Body of pancreas (tissue), 4 donors: ENCODE results near the gene ATP5PO. TPM values are rescaled to one million over a fixed set of nuclear protein-coding genes. Genes with fewer than 3 reads are reported as not detected.

Source experiments
- ATAC-seq: fragments of 150-250 bp; one replicate; pipeline ENCODE4 v1.9.1; 2016
- DNase-seq, 4 donors: peaks; one replicate each; pipeline ENCODE4 v3.0.0-alpha.2; 2019
- H3K27ac ChIP-seq, 4 donors: fragments of 200-600 bp; sonication (generic); 1 replicate in 3 of 4; 2 replicates in 1 of 4; pipeline versions ENCODE4 v1.5.1 to v1.6.1; 2016 to 2019; ENCODE audit warnings: mild to moderate bottlenecking in 1 of 4, mixed read lengths in 1 of 4, moderate library complexity in 1 of 4
- H3K27me3 ChIP-seq, 2 donors: fragments of 200-600 bp; sonication (generic); one replicate each; pipeline ENCODE4 v1.6.0; 2016; ENCODE audit warnings: mild to moderate bottlenecking in 1 of 2
- H3K36me3 ChIP-seq, 2 donors: fragments of 200-600 bp; sonication (generic); replicated peaks in 1 of 2; 2 replicates each; pipeline ENCODE4 v1.5.1; 2016; ENCODE audit warnings: low read depth in 2 of 2; ENCODE audit not compliant: insufficient read depth in 1 of 2
- H3K4me1 ChIP-seq: fragments of 200-600 bp; sonication (generic); one replicate; pipeline ENCODE4 v1.6.0; 2016
- H3K4me3 ChIP-seq, 2 donors: fragments of 200-600 bp; sonication (generic); 1 replicate in 1 of 2; 2 replicates in 1 of 2; pipeline ENCODE4 v1.5.1; 2016 to 2019
- H3K9me3 ChIP-seq, 3 donors: fragments of 200-600 bp; sonication (generic); 1 replicate in 2 of 3; 2 replicates in 1 of 3; pipeline ENCODE4 v1.5.1; 2016
- POLR2A ChIP-seq, 3 donors: fragments of 450-650 bp; IDR thresholded peaks; one replicate each; pipeline ENCODE4 v1.6.1; 2016; ENCODE audit warnings: antibody characterized with exemption in 3 of 3, mild to moderate bottlenecking in 2 of 3
- WGBS, 2 donors: methylation state at CpG; one replicate each; pipeline ENCODE4 v1.1.5; 2017; 5-methylcytosine and 5-hydroxymethylcytosine counted together
- intact Hi-C: fragments of 100-400 bp; cut with DNase I; formaldehyde crosslinking; loops from one replicate; pipeline ENCODE4 v1.15.1; 2023
- total RNA-seq, 2 donors: library from RNA; depleted of rRNA; stranded (reverse); fragments of >200 nt; gene quantifications; one replicate each; pipeline ENCODE4 v1.1.0, GENCODE V29; 2016
- TF ChIP-seq, protein P1 (sequence below), 7 experiments: fragments of 450-650 bp in 4 of 7; fragments of 200-600 bp in 3 of 7; sonication (generic) in 3 of 7; IDR thresholded peaks; one replicate each; pipeline ENCODE4 v1.5.1; 2016 to 2019; ENCODE audit warnings: antibody characterized with exemption in 7 of 7

ATP5PO gene
- total RNA-seq, 2 donors from 2014 or later = 79.1 to 85.0 TPM

DNA sequence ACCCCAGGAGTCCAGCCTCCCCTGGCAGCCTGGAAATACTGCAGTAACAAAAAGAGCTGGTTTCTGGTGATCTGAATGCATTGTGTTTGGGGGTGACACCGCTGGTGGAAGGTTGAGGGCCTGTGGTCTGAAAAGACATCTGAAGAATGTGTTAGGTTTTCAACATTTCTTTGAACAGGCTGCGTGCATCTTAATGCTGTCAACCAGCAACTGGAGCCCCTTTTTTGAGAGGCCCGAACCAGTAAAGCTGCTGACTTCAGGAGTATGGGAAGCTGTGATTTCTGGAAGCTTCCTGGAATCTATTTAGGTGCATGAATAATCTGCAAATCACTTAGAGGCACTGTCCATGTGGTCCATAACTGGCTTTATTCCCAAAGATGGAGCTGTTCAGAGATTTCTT, 17.0 kb downstream of the ATP5PO start:
- Histone ChIP-seq H3K27me3 (no peaks in the 10 kb centered on the region), H3K9me3 (no peaks in the 10 kb centered on the region), H3K36me3 (peaks cover 0 to 8% of the 10 kb centered on the region in 2 donors), H3K27ac (peak overlapping the region in 1 of 4 donors; percentile 54), H3K4me3 (no peak overlapping the region), H3K4me1 (peaks cover 7% of the 10 kb centered on the region)
- no peak for DNase-seq
- intact Hi-C loops = no loop called here
- TF ChIP-seq, protein P1, sequence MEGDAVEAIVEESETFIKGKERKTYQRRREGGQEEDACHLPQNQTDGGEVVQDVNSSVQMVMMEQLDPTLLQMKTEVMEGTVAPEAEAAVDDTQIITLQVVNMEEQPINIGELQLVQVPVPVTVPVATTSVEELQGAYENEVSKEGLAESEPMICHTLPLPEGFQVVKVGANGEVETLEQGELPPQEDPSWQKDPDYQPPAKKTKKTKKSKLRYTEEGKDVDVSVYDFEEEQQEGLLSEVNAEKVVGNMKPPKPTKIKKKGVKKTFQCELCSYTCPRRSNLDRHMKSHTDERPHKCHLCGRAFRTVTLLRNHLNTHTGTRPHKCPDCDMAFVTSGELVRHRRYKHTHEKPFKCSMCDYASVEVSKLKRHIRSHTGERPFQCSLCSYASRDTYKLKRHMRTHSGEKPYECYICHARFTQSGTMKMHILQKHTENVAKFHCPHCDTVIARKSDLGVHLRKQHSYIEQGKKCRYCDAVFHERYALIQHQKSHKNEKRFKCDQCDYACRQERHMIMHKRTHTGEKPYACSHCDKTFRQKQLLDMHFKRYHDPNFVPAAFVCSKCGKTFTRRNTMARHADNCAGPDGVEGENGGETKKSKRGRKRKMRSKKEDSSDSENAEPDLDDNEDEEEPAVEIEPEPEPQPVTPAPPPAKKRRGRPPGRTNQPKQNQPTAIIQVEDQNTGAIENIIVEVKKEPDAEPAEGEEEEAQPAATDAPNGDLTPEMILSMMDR (IDR thresholded peaks at IDR 0.05) = no peak
- no peak for TF ChIP-seq POLR2A (IDR thresholded peaks at IDR 0.05)
- 89 to 93% methylated on average over 3 of the region's 3 CpGs for WGBS, 2 donors
- no peak for ATAC-seq

DNA sequence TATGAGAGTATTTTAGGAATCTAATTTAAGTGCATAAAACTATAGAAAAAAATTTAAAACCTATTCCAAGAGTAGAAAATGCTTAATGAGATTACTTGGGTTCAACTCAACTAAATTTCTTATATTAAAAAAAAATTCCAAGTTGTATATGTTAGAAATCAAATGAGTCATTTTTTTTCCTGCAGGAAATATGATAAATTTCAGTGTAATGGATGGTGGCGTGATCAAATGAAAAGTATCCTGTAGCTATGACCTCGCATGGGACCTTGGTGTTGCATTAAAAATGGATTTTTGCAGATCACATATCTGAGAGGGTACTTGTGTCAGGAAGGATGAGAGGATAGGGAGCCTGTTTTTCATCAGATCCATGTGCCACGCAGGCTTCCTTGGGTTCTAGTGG, 17.9 kb downstream of the ATP5PO start:
- Histone ChIP-seq H3K36me3 (peaks cover 0 to 5% of the 10 kb centered on the region in 2 donors), H3K4me1 (peaks cover 7% of the 10 kb centered on the region), H3K27me3 (no peaks in the 10 kb centered on the region), H3K4me3 (no peak overlapping the region), H3K9me3 (no peaks in the 10 kb centered on the region), H3K27ac (no peak overlapping the region)
- ATAC-seq (no peak), DNase-seq (no peak)
- WGBS, 2 donors = 90 to 93% methylated on average over 3 of the region's 3 CpGs
- TF ChIP-seq, protein P1 (IDR thresholded peaks at IDR 0.05) = no peak
- TF ChIP-seq POLR2A (IDR thresholded peaks at IDR 0.05) = no peak
- intact Hi-C loops = no loop called here

DNA sequence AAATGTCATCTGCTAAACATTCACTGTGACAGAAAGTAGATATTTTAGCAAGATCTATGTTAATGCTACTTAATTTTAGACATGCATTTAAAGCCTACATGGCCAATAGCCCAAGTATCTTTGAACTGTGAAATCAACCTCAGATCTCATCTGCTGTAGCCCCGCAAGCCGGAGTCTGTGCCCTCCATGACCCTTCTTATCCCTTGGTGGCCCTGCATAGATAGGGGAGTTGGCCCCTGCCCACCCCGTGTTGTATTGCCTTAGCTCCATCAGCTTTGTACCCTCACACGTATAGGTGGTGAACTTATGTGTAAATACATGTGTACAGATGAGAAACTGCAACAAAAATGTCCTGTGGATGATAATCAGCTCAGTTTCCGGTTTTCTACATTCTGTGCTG, 18.5 kb downstream of the ATP5PO start:
- WGBS, 2 donors = 53 to 59% methylated on average over 5 of the region's 5 CpGs
- H3K27ac ChIP-seq = no peak overlapping the region
- no peaks in the 10 kb centered on the region for H3K9me3 ChIP-seq
- H3K27me3 ChIP-seq = no peaks in the 10 kb centered on the region
- intact Hi-C loops = no loop called here
- TF ChIP-seq POLR2A (IDR thresholded peaks at IDR 0.05) = no peak
- TF ChIP-seq, protein P1 (IDR thresholded peaks at IDR 0.05) = no peak
- ATAC-seq = no peak
- H3K4me3 ChIP-seq = no peak overlapping the region
- peaks cover 7% of the 10 kb centered on the region for H3K4me1 ChIP-seq
- peaks cover 0 to 2% of the 10 kb centered on the region in 2 donors for H3K36me3 ChIP-seq
- DNase-seq = no peak

DNA sequence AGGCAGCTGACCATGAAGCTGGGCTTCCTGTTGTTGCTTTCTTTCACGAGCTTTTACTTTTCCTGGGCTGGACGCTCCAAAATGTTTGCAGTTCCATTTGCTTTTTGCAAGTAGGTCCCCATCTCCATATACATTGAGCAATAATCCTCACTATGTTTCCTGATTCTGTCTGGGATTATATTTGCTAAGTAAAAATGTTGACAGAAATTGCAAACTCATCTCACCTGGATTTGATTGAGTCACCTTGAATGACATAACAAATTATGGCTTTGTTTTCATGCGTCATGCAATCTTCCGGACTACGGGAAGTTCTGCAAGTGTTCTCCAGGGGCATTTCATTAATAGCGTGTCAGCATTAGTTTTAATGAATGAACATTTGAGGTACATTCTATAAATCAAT, 18.9 kb downstream of the ATP5PO start:
- TF ChIP-seq, protein P1 (IDR thresholded peaks at IDR 0.05) = no peak
- no peak for TF ChIP-seq POLR2A (IDR thresholded peaks at IDR 0.05)
- intact Hi-C loops = no loop called here
- 42 to 54% methylated on average over 6 of the region's 6 CpGs for WGBS, 2 donors

DNA sequence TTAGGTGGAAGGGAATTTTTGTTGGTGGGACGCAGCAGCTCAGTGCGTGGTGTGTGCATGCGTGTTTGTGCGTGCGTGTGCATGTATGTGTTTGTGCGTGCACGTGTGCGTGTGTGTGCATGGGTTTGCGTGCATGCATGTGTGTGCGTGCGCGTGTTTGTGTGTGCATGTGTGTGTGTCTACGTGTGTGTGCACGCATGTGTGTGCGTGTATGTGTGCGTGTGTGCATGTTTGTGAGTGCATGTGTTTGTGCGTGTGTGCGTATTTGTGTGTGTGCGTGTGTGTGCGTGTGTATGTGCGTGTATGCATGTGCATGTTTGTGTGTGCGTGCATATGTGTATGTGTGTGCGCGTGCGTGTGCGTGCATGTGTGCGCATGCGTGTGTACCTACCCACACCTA, 20.2 kb downstream of the ATP5PO start:
- DNase-seq (no peak), ATAC-seq (no peak)
- Histone ChIP-seq H3K4me3 (no peak overlapping the region), H3K27ac (no peak overlapping the region), H3K36me3 (no peaks in the 10 kb centered on the region), H3K27me3 (no peaks in the 10 kb centered on the region), H3K9me3 (no peaks in the 10 kb centered on the region), H3K4me1 (peaks cover 7% of the 10 kb centered on the region)
- no peak for TF ChIP-seq POLR2A (IDR thresholded peaks at IDR 0.05)
- TF ChIP-seq, protein P1 (IDR thresholded peaks at IDR 0.05) = no peak
- WGBS, 2 donors = 70 to 82% methylated on average over 28 of the region's 28 CpGs
- intact Hi-C loops = no loop called here

More for the DNA sequence above, 18.9 kb downstream of the ATP5PO start:
- Histone ChIP-seq H3K4me3 (no peak overlapping the region), H3K36me3 (no peaks in the 10 kb centered on the region), H3K27ac (no peak overlapping the region), H3K27me3 (no peaks in the 10 kb centered on the region), H3K4me1 (peaks cover 7% of the 10 kb centered on the region), H3K9me3 (no peaks in the 10 kb centered on the region)
- ATAC-seq = no peak
- no peak for DNase-seq
